WTC11 (cell line): Measurements from ENCODE around the gene ITPR1. TPM values are rescaled to one million over a fixed set of nuclear protein-coding genes. Genes with fewer than 3 reads are reported as not detected.

ENCODE experiments used
- ATAC-seq: fragments of 200-7000 bp; cut with Tn5 transposase; 2 replicates; pipeline ENCODE4 v1.10.0; 2021; ENCODE audit warnings: mild to moderate bottlenecking, moderate library complexity
- CTCF ChIA-PET: fragments of 300-600 bp; sonication (Branson Sonifier 250); formaldehyde crosslinking; loops from one replicate; lab custom pipeline; 2021; ENCODE audit warnings: antibody characterized with exemption; lab: Charles Lee
- POLR2A ChIA-PET: fragments of 350-600 bp; sonication (Branson Sonifier 250); formaldehyde crosslinking; loops from one replicate; lab custom pipeline; 2021; ENCODE audit warnings: antibody characterized with exemption; lab: Charles Lee
- DNase-seq: peaks from one replicate; pipeline ENCODE4 v3.0.0; 2021; ENCODE audit warnings: low spot score
- H3K27ac Mint-ChIP-seq: 2 replicates; pipeline ENCODE4 v1.8.0; 2021; ENCODE audit warnings: mixed read lengths
- H3K27me3 Mint-ChIP-seq: 2 replicates; pipeline ENCODE4 v1.8.0; 2021; ENCODE audit warnings: low read depth, mild to moderate bottlenecking, moderate library complexity, mixed read lengths
- H3K36me3 Mint-ChIP-seq: 2 replicates; pipeline ENCODE4 v1.8.0; 2021; ENCODE audit warnings: mixed read lengths
- H3K4me1 Mint-ChIP-seq: 2 replicates; pipeline ENCODE4 v1.8.0; 2022; ENCODE audit warnings: mixed read lengths
- H3K4me3 Mint-ChIP-seq: 2 replicates; pipeline ENCODE4 v1.8.0; 2021; ENCODE audit warnings: mild to moderate bottlenecking, moderate library complexity, mixed read lengths
- H3K9me3 Mint-ChIP-seq: 2 replicates; pipeline ENCODE4 v1.8.0; 2021; ENCODE audit warnings: mixed read lengths
- AFF4 ChIP-seq: sonication (generic); formaldehyde crosslinking; IDR thresholded peaks from 2 replicates; pipeline ENCODE4 v1.8.1; 2023; ENCODE audit warnings: mild to moderate bottlenecking, missing genetic modification reagents, borderline replicate concordance
- ATF1 ChIP-seq: sonication (generic); formaldehyde crosslinking; IDR thresholded peaks from 2 replicates; pipeline ENCODE4 v1.8.1; 2023; ENCODE audit warnings: mild to moderate bottlenecking, moderate library complexity, missing genetic modification reagents
- ATF3 ChIP-seq: sonication (generic); formaldehyde crosslinking; conservative IDR thresholded peaks from 2 replicates; pipeline ENCODE4 v1.8.1; 2022; ENCODE audit warnings: mild to moderate bottlenecking, missing genetic modification reagents
- ATF6 ChIP-seq: sonication (generic); formaldehyde crosslinking; IDR thresholded peaks from 2 replicates; pipeline ENCODE4 v1.8.1; 2023; ENCODE audit warnings: mild to moderate bottlenecking, missing genetic modification reagents
- EMX1 ChIP-seq: fragments of 250-450 bp; sonication (Bioruptor Pico); IDR thresholded peaks from 2 replicates; pipeline ENCODE4 v1.8.0; 2021; ENCODE audit warnings: mild to moderate bottlenecking
- FOXP4 ChIP-seq: sonication (generic); formaldehyde crosslinking; IDR thresholded peaks from 2 replicates; pipeline ENCODE4 v1.8.0; 2022; ENCODE audit warnings: mild to moderate bottlenecking, missing genetic modification reagents
- GABPB1 ChIP-seq: sonication (generic); formaldehyde crosslinking; IDR thresholded peaks from 2 replicates; pipeline ENCODE4 v1.8.1; 2023; ENCODE audit warnings: mild to moderate bottlenecking, missing genetic modification reagents
- GRHL2 ChIP-seq: fragments of 250-450 bp; sonication (Bioruptor Pico); IDR thresholded peaks from 2 replicates; pipeline ENCODE4 v1.8.0; 2022; ENCODE audit warnings: mild to moderate bottlenecking, moderate library complexity; ENCODE audit not compliant: insufficient replicate concordance, severe bottlenecking
- GTF2I ChIP-seq: fragments of 250-450 bp; sonication (Bioruptor Pico); conservative IDR thresholded peaks from 2 replicates; pipeline ENCODE4 v1.4.0; 2021; ENCODE audit warnings: mild to moderate bottlenecking
- HMGA2 ChIP-seq: fragments of 250-450 bp; sonication (Bioruptor Pico); IDR thresholded peaks from 2 replicates; pipeline ENCODE4 v1.4.0; 2021; ENCODE audit warnings: mild to moderate bottlenecking, moderate library complexity
- JAZF1 ChIP-seq: fragments of 250-450 bp; sonication (Bioruptor Pico); IDR thresholded peaks from 2 replicates; pipeline ENCODE4 v1.9.0; 2021; ENCODE audit warnings: moderate library complexity, mild to moderate bottlenecking, inconsistent platforms
- NFYB ChIP-seq: sonication (generic); formaldehyde crosslinking; conservative IDR thresholded peaks from 2 replicates; pipeline ENCODE4 v1.8.0; 2022; ENCODE audit warnings: low read depth, missing genetic modification reagents
- NR1H2 ChIP-seq: sonication (generic); formaldehyde crosslinking; IDR thresholded peaks from 2 replicates; pipeline ENCODE4 v1.9.0; 2021; ENCODE audit warnings: mild to moderate bottlenecking, moderate library complexity, missing genetic modification reagents
- SMAD3 ChIP-seq: sonication (generic); formaldehyde crosslinking; IDR thresholded peaks from 2 replicates; pipeline ENCODE4 v1.8.0; 2022; ENCODE audit warnings: missing genetic modification reagents, mild to moderate bottlenecking, borderline replicate concordance
- SP1 ChIP-seq: sonication (generic); formaldehyde crosslinking; conservative IDR thresholded peaks from 2 replicates; pipeline ENCODE4 v1.8.1; 2022; ENCODE audit warnings: missing genetic modification reagents
- TCF7 ChIP-seq: sonication (generic); formaldehyde crosslinking; IDR thresholded peaks from 2 replicates; pipeline ENCODE4 v1.8.0; 2022; ENCODE audit warnings: mild to moderate bottlenecking, low read depth, missing genetic modification reagents, moderate library complexity
- USF1 ChIP-seq: sonication (generic); formaldehyde crosslinking; IDR thresholded peaks from 2 replicates; pipeline ENCODE4 v1.8.0; 2022; ENCODE audit warnings: mild to moderate bottlenecking, missing genetic modification reagents
- ZNF232 ChIP-seq: sonication (generic); formaldehyde crosslinking; IDR thresholded peaks from 2 replicates; pipeline ENCODE4 v1.8.0; 2022; ENCODE audit warnings: mild to moderate bottlenecking, missing genetic modification reagents
- ZNF263 ChIP-seq: sonication (generic); formaldehyde crosslinking; IDR thresholded peaks from 2 replicates; pipeline ENCODE4 v1.8.1; 2022; ENCODE audit warnings: low read depth, mild to moderate bottlenecking, moderate library complexity, missing genetic modification reagents
- ZNF317 ChIP-seq: sonication (generic); formaldehyde crosslinking; IDR thresholded peaks from 2 replicates; pipeline ENCODE4 v1.8.1; 2023; ENCODE audit warnings: low read depth, mild to moderate bottlenecking, moderate library complexity, missing genetic modification reagents, borderline replicate concordance
- ZNF416 ChIP-seq: fragments of 250-450 bp; sonication (Bioruptor Pico); IDR thresholded peaks from 2 replicates; pipeline ENCODE4 v1.9.0; 2021; ENCODE audit warnings: mild to moderate bottlenecking, inconsistent platforms
- ZNF423 ChIP-seq: fragments of 250-450 bp; sonication (Bioruptor Pico); IDR thresholded peaks from 2 replicates; pipeline ENCODE4 v2.1.2; 2022; ENCODE audit warnings: mild to moderate bottlenecking, moderate library complexity
- ZNF425 ChIP-seq: fragments of 250-450 bp; sonication (Bioruptor Pico); conservative IDR thresholded peaks from 2 replicates; pipeline ENCODE4 v1.9.0; 2021; ENCODE audit warnings: mild to moderate bottlenecking
- ZNF512 ChIP-seq: sonication (generic); formaldehyde crosslinking; IDR thresholded peaks from 2 replicates; pipeline ENCODE4 v1.8.1; 2022; ENCODE audit warnings: missing genetic modification reagents, borderline replicate concordance
- total RNA-seq: library from RNA; stranded (reverse); gene quantifications from 3 replicates; pipeline ENCODE4 v1.2.3, GENCODE V29; 2021

ITPR1 gene
- total RNA-seq, 1 experiment from 2014 or later: 11.8 TPM

- Mint-ChIP-seq H3K27ac (no peak overlapping the region), H3K4me3 (no peak overlapping the region), H3K36me3 (no peaks in the 10 kb centered on the region), H3K27me3 (no peaks in the 10 kb centered on the region), H3K9me3 (no peaks in the 10 kb centered on the region), H3K4me1 (no peaks in the 10 kb centered on the region)
- POLR2A ChIA-PET: no interaction called here
- CTCF ChIA-PET: no interaction called here
- DNase-seq (no peak), ATAC-seq (no peak)
- TF ChIP-seq TCF7: no peak
- no peak for TF ChIP-seq ZNF232
- TF ChIP-seq ATF3 (CRISPR knock-in tag): no peak
- no peak for TF ChIP-seq NFYB (CRISPR knock-in tag)
- TF ChIP-seq ATF6 (CRISPR knock-in tag): no peak
- TF ChIP-seq ZNF317 (CRISPR knock-in tag): no peak
- no peak for TF ChIP-seq AFF4 (CRISPR knock-in tag)
- TF ChIP-seq EMX1 (CRISPR knock-in tag): no peak
- TF ChIP-seq SMAD3 (CRISPR knock-in tag): no peak
- no peak for TF ChIP-seq ZNF416 (CRISPR knock-in tag)
- no peak for TF ChIP-seq ZNF425 (CRISPR knock-in tag)
- TF ChIP-seq GRHL2: no peak
Observed at GRCh38 chr3:4664412-4664811, 171.3 kb downstream of the ITPR1 start.

- CTCF ChIA-PET: no interaction called here
- Mint-ChIP-seq H3K4me1 (no peaks in the 10 kb centered on the region), H3K36me3 (no peaks in the 10 kb centered on the region), H3K9me3 (no peaks in the 10 kb centered on the region), H3K27me3 (no peaks in the 10 kb centered on the region), H3K4me3 (no peak overlapping the region), H3K27ac (no peak overlapping the region)
- ATAC-seq (no peak), DNase-seq (no peak)
- POLR2A ChIA-PET: no interaction called here
- TF ChIP-seq ZNF263 (CRISPR knock-in tag): no peak
- no peak for TF ChIP-seq USF1
- TF ChIP-seq ATF1 (CRISPR knock-in tag): no peak
- no peak for TF ChIP-seq FOXP4 (CRISPR knock-in tag)
- no peak for TF ChIP-seq SP1 (CRISPR knock-in tag)
- TF ChIP-seq NR1H2 (CRISPR knock-in tag): no peak
- TF ChIP-seq GABPB1: no peak
- TF ChIP-seq ZNF512 (CRISPR knock-in tag): no peak
- TF ChIP-seq GTF2I (CRISPR knock-in tag): no peak
- TF ChIP-seq ZNF423 (CRISPR knock-in tag): no peak
- TF ChIP-seq TCF7: no peak
- no peak for TF ChIP-seq ZNF416 (CRISPR knock-in tag)
- no peak for TF ChIP-seq JAZF1 (CRISPR knock-in tag)
- no peak for TF ChIP-seq HMGA2
Observed at GRCh38 chr3:4665197-4665596, 172.0 kb downstream of the ITPR1 start.
